Stromal cell of bone marrow (primary cell): ENCODE data around the gene FGF12.

Source experiments
- DNase-seq: peaks from one replicate; pipeline ENCODE4 v3.0.0-alpha.2; 2012; ENCODE audit warnings: low read depth

FGF12 gene

DNA sequence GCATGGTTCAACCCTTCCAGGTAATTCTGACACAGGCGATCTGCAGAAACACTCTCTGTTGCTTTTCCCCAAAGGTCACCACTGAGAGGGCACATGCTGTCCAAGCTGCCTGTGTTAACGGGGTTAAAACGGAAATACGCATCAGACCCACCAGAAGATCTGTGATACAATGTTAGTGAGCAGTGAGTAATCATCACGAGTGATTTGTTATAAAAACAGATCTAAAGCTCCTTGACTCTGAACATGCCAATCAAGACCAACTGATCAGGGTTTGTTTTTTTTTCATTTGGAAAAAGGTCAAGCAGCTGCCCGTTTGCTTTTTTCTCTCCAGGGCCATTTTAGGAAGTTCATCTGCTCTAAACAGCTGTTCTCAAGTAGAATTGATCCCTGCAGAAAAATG lies 43.2 kb downstream of the FGF12 start:
- no peak for DNase-seq

DNA sequence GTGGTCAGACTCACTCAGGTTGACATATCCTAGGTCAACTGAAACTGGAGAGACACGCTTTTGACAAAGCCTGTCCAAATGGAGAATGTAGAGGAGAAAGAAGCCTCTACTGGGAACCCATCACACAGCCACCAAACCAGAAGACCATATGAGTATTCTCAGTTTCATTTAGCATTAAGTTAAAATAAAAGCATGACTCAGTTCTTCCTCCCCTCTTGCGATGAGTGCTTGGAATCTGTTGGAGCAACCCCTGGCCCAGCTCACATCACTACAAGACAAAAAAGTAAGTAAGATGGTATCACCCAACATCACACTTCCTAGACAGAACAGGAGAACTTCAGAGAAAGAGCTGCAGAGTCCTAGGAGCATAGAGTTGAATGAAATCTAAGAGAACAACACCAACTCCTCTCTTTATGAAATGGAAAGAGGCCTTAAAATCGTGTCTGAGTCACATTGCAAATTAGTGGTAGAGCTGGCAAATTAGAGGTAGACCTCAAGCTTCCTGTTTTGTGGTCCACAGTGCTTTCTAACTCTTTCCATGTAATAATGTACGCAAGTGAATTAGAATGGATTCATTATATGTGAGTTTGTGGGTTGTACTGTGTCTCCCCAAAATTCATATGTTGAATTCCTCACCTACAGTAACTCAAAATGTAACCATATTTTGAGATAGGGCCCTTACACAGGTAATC lies 51.2 kb downstream of the FGF12 start:
- no peak for DNase-seq

DNA sequence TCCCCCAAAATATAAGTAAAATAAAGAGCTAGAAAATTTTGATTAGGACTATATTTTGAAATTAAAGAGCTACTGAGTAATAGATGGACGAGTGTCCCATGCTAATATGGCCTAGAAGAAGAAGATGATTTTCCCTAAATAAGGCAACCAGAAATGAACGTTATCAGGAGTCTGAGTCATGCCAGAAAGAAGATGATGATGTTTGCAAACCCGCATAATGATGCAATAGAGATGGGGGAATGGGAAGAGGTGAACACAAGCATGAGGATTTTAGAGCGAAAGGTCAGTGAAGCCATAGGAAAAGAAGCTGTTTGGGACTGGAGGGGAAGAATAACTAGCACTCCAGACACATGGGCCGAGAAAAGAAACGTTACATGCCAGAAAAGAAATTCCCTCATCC lies 71.7 kb downstream of the FGF12 start:
- DNase-seq, result no peak

DNA sequence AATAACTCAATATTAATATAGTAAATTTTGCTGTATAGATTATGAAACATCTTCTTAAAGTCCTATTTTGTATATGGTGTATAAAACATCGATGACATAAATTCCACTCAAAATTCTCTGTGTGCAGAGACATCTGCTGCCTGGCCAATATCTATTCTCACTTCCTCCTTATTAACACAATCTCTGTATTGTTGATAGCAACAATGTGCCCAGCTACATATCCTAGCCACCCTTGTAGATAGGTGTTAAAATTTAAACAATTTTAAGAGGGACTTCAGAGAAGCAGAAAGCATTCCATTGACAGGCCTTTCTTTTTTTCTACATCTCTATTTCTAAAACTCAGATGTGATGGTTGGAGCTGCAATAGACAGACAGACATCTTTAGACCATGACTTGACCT lies 72.3 kb downstream of the FGF12 start:
- no peak for DNase-seq

DNA sequence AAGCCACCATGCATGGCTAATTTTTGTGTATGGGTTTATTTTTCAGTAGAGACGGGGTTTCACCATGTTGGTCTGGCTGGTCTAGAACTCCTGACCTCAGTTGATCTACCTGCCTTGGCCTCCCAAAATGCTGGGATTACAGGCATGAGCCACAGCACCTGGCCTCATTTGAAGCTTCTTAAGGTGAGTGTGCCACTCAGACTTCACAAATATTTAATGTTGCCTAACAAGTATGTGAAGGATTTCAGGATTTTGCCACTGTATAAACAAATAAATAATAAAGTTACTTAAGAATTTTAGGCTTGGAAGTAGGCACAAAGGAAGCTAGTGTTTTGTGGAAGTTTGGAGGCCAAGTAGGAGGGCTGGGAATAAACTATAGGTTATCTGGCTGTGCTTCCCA lies 73.5 kb downstream of the FGF12 start:
- no peak for DNase-seq

DNA sequence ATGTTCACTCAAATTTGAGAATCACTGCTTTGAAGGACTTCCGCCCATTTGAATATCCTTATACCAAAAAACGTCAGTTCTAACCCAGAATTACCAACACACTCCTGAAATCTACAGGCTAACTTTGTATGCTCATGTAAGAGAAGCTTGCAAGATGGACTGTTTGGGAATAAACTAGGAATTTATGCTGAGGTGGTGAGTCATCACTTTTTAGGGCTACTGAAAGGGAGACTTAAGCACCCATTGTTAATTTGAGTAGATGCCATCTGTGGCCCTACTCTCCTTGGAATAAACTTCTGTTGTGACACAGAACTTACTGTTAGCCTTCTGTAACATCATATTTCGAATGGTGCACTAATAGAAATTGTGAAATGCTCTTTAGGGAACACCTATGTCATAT lies 74.6 kb downstream of the FGF12 start:
- DNase-seq, result no peak

DNA sequence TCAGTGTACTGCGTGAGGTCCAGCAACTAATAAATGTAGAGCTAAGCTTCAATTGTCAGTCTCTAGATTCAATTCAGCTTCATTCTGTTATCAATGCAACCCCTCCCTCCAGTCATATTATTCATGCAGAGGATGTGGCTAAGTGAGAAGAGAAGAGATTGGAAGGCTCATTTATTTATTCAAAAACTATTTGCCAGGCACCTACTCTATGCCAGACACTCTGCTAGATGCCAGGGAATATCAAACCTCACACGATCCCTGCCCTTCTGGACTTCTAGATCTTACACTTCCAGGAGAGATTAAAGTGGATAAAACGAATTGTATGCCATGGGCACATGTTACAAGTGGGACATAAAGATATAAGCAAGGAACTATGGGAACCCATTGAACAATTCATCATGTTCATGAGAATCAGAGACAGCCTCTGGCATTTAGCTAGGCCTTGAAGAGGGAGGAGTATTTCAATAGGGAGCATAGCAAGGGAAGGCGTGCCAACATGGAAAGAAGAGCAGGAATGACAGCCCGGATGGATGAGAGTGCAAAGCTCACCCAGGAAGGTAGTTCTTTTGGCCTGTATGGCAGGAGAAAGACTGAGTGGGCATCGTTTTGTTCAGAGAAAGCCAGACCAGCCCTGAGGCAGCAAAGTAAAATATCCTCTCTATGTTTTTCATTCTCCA lies 75.4 kb downstream of the FGF12 start:
- DNase-seq, result no peak

DNA sequence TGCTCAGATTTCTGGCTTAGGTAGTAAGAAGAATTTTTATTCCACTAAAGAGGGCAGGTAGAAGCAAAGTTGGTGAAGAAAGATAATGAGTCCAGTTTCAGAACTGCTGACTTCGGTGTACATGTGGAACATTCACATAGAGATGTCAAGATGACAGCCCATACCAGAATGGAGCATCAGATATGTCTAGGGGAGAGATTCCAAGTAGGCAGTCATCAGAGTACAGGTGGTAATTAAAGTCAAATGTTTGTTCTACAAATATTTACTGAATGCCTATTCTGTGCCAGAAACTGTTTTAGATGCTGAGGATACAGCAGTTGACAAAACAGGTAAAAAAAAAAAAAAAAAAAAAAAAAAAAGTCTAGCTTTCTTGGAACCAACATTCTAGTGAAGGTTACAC lies 81.9 kb downstream of the FGF12 start:
- DNase-seq, result no peak

DNA sequence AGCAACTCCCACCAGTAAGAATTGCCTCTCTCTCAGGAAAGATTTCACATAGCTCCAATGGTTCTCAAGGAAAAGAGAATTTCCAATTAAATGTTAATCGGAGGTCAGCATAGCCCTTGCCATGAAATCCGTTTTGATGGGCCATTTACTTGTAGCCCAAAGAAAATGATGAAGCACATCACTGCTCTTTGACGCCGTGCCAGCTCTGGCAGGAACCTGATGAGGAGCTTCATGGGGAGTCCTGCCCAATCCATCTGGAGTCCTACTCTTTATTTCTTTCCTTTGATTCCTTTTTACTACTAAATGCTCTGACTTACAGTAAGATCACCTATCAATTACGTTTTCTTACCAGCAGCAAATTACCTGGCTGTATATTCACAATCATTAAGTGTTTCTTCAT lies 84.7 kb downstream of the FGF12 start:
- no peak for DNase-seq

DNA sequence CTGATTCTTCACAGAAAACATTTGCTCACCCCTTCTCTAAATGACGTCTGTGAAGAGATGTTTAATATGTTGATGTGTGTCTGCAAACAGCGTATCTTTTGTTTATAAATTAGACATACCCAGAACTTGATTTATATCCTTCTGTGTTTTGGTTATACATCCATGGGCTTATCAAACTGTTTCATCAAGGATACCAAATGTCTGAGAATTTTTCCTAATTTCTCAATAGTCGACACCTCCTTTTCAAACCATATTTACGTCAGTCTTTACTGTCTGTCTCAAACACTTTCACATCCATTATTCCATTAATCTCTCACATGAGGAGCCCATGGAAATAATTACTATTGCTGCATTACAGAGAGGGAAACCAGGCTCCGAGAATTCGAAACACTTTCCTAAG lies 85.4 kb downstream of the FGF12 start:
- no peak for DNase-seq

DNA sequence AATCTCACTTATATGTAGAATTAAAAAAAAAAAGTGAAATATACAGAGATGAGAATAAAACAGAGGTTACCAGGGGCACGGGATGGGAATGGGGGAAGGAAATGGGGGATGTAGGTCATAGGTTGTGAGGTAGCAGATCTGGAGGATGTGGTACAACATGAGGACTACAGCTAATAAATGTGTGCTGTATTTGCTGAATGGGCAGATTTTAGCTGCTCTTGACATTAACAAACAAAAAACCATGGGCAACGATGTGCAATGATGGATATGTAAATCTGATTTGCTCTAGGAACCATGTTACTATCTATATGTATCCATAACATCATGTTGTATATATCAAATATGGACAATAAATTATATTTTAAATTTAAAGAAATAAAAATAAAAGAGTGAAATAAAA lies 87.4 kb downstream of the FGF12 start:
- no peak for DNase-seq

DNA sequence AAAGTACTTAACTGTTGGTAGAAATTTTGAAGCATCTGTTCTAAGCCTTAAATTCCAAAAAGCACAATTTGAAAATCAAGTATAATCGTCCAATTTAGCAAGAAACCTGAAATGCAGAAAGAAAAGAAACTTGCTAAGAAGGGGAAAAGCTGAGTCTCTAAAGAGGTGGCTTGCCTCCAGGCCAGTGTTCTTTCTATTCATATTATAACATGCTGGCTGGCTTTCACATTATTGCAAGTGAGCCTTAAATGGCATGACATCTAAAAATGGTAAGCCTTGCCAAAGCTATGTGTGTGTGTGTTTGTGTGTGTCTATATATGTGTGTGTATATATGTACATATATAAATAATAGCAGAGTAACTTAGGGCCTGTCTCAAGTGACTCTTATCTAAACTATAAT lies 89.5 kb downstream of the FGF12 start:
- no peak for DNase-seq

DNA sequence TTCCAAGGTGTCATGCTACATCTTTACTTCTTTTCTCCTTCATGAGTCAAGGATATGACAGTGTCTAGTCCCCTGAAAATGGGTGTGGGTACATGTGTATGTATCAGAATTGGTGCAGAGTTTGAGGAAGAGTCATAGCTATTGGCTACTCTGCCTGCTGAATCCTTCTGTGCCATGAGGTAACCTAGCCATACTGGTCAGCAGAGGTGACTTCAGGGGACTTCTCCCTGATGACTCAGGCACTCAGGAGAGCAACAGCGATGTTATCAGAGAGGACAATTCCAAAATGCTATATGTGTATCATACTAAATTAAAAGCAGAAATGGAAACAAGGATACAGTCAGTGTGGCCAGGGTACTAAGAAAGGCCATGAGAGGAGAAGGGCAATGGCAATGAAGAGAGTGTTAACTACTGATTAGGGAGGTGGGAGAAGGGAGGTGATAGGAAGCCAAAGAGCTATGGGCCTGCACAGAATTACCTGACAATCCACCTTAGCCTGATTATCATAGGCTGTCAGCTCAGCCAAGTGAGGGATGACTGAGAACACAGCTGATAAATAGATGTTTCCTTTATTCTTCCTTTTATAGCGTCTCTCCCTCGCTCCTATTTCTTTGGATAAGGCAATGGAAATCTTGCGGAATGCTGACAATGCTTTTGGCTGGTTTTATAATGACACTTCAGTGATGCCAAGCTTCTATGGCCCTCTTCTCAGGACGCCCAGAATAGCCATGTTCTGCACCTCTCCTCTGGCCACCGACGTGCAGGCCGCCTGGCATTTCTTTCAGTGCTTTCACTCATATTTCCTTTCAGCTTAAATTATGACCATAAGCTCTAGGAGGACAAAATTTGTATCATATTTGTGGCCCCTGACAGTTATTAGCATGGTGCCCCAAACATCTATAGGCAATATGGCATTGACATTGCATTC lies 90.6 kb downstream of the FGF12 start:
- DNase-seq, result no peak

DNA sequence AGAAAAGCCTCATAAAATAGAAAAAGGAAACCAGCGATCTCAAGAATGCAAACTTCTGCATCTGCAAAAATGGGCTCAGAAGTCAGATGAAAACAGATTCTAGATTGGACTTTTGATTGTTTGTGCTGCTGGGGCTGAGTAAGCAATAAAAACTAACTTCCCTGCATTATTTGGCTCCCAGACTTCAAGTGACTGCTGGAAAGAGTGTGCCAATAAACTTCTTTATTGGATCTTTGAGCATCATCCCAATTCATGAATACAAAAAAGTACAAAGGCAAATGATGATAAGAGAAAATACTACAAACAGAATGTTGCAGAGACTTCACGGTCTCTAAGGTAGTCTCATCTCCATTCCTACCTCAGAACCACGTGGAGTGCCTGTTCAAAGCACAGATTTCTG lies 97.9 kb downstream of the FGF12 start:
- no peak for DNase-seq

DNA sequence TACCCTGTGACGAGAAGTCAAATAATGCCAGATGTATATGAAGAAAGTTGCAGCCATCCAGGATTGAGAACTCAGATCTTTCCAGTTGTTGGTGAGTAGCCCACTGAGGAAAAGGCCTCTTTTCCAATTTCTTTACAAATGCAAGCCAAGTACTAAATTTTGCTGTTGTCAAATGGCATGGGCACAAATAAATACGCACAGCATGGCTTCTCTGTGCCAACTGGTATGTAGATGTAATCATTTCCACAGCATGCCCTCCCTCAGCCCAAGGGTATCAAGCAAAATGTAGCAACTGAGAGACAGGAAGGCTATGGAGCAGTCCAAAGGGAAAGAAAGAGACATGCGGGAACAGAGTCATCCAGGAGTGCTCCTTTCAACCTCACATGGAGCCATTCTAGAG lies 105.4 kb downstream of the FGF12 start:
- DNase-seq, result no peak

DNA sequence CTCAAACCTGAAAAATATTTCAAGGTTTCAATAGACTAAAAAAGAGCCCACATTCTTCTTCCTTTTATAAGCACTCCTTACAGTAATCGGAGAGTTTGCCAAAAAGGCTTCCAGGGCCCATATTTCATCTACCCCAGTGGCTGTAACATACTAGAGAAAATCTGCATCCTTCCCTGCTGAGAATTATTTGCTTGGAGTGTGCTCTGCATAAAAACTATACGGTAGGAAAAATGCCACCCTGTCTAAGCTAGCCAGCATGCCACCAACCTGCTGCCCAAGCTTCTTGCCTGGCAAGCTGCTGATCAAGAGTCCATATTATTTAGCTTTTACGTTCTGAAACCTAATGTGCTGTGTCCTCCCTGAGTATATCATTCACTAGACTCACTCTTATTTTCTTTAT lies 107.1 kb downstream of the FGF12 start:
- DNase-seq, result no peak

DNA sequence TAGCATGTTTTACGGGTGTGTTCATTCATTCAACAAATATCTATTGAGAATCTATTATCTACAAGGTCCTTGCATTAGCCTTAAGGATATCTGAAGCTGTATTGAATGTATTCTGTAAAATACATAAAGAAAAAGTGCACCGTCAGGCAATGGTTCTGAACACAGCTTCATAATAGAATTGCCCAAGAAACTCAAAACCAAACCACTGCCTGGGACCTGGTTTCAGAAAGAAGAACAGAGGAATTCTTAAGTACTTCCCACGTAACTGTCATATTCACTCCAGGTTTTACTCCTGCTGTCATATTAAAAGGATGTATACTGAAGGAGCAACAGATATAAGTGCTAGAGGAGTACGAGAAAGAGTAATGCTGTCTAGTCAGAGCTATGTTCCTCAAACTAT lies 115.9 kb downstream of the FGF12 start:
- DNase-seq, result no peak

DNA sequence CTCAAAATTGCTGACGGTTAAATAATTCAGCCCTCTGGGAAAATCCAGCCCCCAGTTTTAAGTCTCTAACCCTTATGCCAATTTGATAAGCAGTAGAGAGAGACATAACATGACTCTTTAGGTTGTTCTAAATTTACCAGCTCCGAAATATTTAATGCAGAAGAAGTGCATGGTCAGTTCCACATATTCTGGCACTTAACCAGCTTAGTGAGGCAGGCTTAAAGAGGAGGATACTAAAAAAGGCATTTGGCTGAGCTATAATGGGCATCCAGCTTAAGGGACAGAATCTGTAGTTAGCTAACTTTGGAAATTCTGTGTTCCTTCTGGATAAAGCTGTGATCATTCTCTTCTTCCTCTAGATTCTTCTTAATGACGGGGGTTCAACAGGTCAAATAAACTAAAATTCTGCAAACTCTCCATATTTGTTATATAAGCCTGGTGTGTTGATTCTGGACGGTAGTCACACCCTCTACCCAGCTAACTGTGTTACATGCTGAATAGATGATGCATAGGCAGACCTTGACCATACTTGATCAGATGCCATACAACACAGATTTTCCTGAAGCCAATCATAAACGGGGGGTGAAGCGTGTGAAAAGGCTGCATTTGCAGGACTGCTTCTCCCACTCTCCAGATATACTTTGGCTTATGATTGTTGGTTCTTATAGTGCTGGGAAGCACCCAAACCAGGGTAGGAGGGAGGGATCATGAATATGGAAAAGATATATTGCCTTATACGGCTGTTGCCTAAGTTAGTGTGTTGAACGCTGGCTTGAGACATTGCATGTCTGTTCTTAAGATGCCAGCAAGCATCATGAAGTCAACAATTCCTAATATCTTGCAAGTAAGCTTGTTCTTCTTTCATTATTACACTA lies 118.4 kb downstream of the FGF12 start:
- no peak for DNase-seq

DNA sequence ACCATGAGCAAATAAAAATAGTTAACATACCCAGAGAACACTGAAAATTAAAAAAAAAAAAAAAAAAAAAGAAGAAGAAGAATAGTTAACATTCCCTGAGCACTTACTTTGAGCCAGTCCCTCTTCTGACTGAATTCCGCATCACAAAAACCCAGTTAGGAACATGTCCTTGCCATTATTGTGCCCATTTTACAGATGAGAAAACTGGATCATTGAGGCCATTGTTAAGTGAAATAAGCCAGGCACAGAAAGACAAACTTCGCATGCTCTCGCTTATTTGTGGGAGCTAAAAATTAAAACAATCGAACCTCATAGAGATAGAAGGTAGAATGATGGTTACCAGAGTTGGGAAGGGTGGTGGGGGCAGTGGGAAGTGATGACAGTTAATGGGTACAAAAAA lies 119.5 kb downstream of the FGF12 start:
- DNase-seq, result no peak

DNA sequence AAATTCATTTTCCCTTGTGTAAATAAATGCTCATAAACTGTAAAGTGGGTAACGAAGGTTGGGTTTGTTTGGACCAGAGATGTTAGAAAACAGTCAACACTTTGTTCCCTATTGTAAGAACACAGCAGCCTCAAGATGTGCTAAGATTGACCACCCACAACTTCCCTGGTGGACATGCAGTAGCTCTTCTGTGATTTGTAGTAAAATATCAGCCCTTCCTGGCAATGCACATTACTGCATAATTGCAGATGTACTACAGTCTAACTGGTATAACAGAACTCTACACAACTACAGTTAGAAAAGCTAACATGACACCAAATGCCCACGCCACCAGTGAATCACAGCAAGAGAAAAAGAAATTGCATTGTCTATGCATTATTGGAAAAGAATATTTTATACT lies 129.4 kb downstream of the FGF12 start:
- DNase-seq, result no peak

DNA sequence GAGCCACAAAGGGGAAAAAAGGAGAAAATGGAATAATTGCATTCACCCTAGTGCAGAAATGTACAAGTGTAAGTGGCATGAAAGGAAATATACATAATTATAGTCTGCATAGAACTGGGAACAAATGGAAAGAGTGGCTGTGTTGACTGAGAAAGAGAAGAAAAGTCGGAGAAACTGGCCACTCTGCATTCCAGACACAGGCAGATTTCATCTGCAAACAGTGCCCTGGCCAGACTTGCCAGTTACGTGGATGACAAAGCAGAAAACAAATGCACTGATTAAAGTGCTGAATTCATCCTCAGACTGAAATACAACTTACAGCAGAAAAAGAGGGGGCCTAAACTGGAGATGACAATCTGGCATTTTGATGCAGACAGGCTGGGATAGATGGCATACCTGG lies 129.8 kb downstream of the FGF12 start:
- DNase-seq, result no peak

DNA sequence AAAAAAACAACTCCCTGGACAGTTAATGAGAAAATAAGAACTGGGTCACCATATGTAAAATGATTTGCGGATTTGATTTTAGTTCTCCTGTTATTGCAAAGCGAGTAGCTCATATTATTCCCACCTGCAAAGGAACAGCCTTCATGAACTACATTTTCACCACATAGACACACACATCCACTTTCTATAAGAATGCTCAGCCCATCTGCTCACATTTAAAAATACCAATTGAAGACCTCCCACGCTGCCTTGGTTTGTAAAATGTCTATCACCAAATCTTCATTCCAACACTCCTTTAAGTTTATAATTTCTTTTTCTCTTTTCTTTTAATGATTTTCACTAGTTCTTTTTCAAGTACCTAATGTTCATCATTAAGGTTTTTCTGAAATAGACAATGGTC lies 148.6 kb downstream of the FGF12 start:
- DNase-seq, result no peak
